Stimulated activated CD8-positive, alpha-beta memory T cell treated with anti-CD3 and anti-CD28 coated beads, Interleukin-4, amount 100 ng/mL, for 24 hours (primary cell): Measurements from ENCODE around the gene CDC42BPG.
A peak's percentile ranks its signal among the peaks of the same experiment; 100 is the strongest.
"Not testable (repeated sequence)": the region's sequence is repeated elsewhere in the genome, so short reads cannot be mapped to it uniquely, and the experiment has no call there.

Source experiments
- DNase-seq: peaks from one replicate; pipeline ENCODE4 v3.0.0-alpha.2; 2020; ENCODE audit warnings: low read depth

CDC42BPG gene

GRCh38 chr11:64834723-64835615 lies 9.5 kb downstream of the CDC42BPG start:
- no peak for DNase-seq

GRCh38 chr11:64834031-64834722 lies 10.3 kb downstream of the CDC42BPG start:
- DNase-seq = no peak

- no peak for DNase-seq
Measured at GRCh38 chr11:64833509-64833908, 10.9 kb downstream of the CDC42BPG start.

GRCh38 chr11:64833198-64833502 lies 11.3 kb downstream of the CDC42BPG start:
- DNase-seq = no peak

GRCh38 chr11:64832467-64833197 lies 11.8 kb downstream of the CDC42BPG start:
- DNase-seq = no peak

GRCh38 chr11:64831411-64831891 lies 13.0 kb downstream of the CDC42BPG start:
- no peak for DNase-seq

- no peak for DNase-seq
Measured at GRCh38 chr11:64829536-64830251, 14.8 kb downstream of the CDC42BPG start.

- DNase-seq = no peak
Measured at GRCh38 chr11:64827451-64827839, 17.0 kb downstream of the CDC42BPG start.

GRCh38 chr11:64826578-64827450 lies 17.6 kb downstream of the CDC42BPG start:
- DNase-seq = no peak

- DNase-seq = no peak
Measured at GRCh38 chr11:64826062-64826461, 18.4 kb downstream of the CDC42BPG start.

GRCh38 chr11:64823568-64824119 lies 20.8 kb downstream of the CDC42BPG start:
- DNase-seq = no peak

GRCh38 chr11:64817476-64817875 lies 27.0 kb downstream of the CDC42BPG start:
- no peak for DNase-seq

GRCh38 chr11:64815433-64815832 lies 29.0 kb downstream of the CDC42BPG start:
- DNase-seq = not testable (repeated sequence)

- DNase-seq = no peak
Measured at GRCh38 chr11:64814712-64815187, 29.7 kb downstream of the CDC42BPG start.

- DNase-seq = no peak
Measured at GRCh38 chr11:64813826-64814225, 30.6 kb downstream of the CDC42BPG start.

GRCh38 chr11:64810891-64811272 lies 33.6 kb downstream of the CDC42BPG start:
- DNase-seq = no peak

- peak; percentile 78 for DNase-seq
Measured at GRCh38 chr11:64810271-64810890, 34.1 kb downstream of the CDC42BPG start, which contains the start of gene MEN1. TSS of gene MEN1 (minus strand) at chr11:64810551. CDS start at chr11:64810109, 442 bp downstream.

- no peak for DNase-seq
Measured at GRCh38 chr11:64809781-64810241, 34.6 kb downstream of the CDC42BPG start.

GRCh38 chr11:64805481-64805880 lies 39.0 kb downstream of the CDC42BPG start:
- no peak for DNase-seq
